T-helper 22 cell (primary cell): ENCODE results near the gene TBCK.

ENCODE experiments used
- DNase-seq: peaks from one replicate; pipeline ENCODE4 v3.0.0-alpha.2; 2020; ENCODE audit warnings: low read depth

The TBCK gene

GRCh38 chr4:106286611-106287010 lies 29.4 kb downstream of the TBCK start:
- no peak for DNase-seq

- no peak for DNase-seq
Observed at GRCh38 chr4:106284227-106284626, 31.8 kb downstream of the TBCK start.

- DNase-seq = no peak
Observed at GRCh38 chr4:106277140-106277675, 38.8 kb downstream of the TBCK start.

GRCh38 chr4:106273831-106274230 lies 42.2 kb downstream of the TBCK start:
- DNase-seq = no peak

DNA sequence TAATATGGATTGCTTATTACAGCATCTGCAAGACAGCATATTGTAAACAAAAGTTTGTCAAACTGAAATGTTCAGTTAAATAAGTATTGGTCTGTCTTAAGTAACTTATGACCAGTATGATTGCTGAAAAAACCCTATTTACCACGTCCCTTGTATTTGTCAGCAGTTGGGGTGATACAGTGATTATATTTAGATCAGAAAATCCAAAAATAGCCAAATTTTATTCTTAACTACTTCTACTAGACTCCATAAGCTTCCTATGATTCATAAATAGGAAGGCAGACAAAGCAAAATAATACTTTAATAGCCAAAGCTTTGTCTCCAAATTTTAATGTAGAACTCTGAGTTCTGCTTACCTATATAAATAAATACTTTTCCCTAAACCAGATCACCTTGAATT lies 45.3 kb downstream of the TBCK start:
- no peak for DNase-seq

- no peak for DNase-seq
Observed at GRCh38 chr4:106269711-106270110, 46.3 kb downstream of the TBCK start.

GRCh38 chr4:106268786-106269185 lies 47.2 kb downstream of the TBCK start:
- no peak for DNase-seq

- no peak for DNase-seq
Observed at GRCh38 chr4:106266201-106266600, 49.8 kb downstream of the TBCK start.

- no peak for DNase-seq
Observed at GRCh38 chr4:106264331-106264728, 51.7 kb downstream of the TBCK start.

- DNase-seq = no peak
Observed at GRCh38 chr4:106263594-106264330, 52.2 kb downstream of the TBCK start.

- no peak for DNase-seq
Observed at GRCh38 chr4:106261980-106262379, 54.0 kb downstream of the TBCK start.

- DNase-seq = no peak
Observed at GRCh38 chr4:106258145-106259045, 57.6 kb downstream of the TBCK start.

DNA sequence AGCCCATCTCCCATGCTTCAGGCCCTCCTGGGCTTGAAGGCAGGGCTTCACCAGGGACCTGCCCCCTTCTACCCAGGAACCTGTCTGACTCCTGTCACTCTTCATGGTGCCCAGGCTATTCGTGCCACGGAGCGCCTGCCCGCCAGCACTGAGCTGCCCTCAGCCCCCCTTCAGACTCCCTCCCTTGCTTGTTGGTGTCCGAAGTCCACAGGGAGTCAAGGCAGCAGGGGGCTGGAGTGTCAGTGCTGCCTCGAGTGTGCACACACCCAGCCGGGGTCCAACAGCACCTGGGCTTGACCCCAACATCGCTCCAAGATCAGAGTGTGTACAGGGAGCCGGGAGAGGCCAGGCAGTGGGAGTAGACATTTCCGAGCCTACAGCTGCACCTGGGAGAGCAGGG lies 59.8 kb downstream of the TBCK start:
- DNase-seq = no peak

GRCh38 chr4:106255195-106255594 lies 60.8 kb downstream of the TBCK start:
- no peak for DNase-seq

- DNase-seq = no peak
Observed at GRCh38 chr4:106253364-106254129, 62.5 kb downstream of the TBCK start.

DNA sequence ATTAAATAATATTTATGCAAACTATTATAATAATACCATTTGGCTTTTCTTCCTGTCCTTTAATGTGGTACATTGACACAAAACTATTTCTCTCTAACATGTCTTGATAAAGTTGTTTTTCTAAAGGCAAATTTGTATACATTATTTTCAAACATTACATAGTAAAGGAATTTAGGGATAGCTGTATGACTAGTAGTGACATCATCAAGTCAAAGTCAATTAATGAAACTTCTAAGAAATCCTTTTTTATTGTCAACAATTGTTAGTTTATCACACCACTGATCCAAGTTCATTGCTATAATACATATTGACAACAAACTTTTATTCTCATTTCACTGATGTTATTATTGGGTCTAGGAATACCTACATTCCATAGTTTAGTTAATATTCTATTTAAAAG lies 68.4 kb downstream of the TBCK start:
- DNase-seq = no peak

GRCh38 chr4:106246441-106246840 lies 69.6 kb downstream of the TBCK start:
- no peak for DNase-seq

- no peak for DNase-seq
Observed at GRCh38 chr4:106245176-106245575, 70.8 kb downstream of the TBCK start.

- no peak for DNase-seq
Observed at GRCh38 chr4:106240699-106241098, 75.3 kb downstream of the TBCK start.

DNA sequence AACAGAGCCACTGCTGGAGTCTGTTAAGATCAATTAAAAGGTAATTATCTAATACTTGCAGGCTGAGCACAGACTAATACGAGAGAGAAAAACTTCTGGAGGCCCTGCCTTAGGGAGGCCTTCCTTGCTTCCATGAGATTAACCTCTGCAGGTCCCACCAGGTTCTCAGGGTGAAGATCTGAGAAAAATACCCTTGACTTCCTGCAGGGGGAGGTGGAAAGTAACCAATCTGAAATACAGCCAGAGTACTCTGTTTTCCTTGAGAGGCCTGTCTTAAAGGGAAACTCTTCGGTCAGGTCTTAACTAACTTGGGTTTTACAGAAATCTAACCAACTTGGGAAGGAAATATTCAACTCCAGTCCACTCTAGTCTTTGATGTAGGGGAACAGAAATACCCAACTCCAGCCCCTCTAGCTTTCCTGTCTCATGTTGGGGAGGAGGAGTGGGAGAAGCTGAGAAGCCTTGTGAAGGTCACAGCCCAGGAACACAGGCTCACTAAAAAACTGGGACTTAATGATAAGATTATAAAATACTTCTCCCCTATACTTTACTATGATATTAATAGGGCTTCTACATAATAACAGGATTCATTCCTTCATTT lies 77.1 kb downstream of the TBCK start:
- no peak for DNase-seq

GRCh38 chr4:106231931-106232330 lies 84.1 kb downstream of the TBCK start:
- no peak for DNase-seq

GRCh38 chr4:106222548-106222947 lies 93.5 kb downstream of the TBCK start:
- DNase-seq = no peak
